Measurements from ENCODE around the gene OBP2A.
"Not testable (repeated sequence)": the region's sequence is repeated elsewhere in the genome, so short reads cannot be mapped to it uniquely, and the experiment has no call there.

OBP2A gene

DNA sequence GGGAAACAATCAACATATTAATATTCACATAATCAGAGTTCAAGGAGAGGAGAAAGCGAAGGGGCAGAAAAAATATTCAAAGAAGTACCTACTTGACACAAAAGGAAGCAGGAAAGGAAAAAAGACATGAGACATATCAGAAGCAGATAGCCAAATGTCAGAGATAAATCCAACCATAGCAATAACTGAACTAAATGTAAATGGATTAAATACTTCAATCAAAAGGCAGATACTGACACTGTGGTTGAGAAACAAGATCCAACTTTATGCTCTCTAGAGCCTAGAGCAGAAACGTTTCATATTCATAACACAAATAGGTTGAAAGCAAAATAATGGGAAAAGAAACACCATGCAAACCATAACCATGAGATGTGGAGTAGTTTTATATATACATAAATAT is 36.5 kb upstream of the OBP2A start:
- no peak overlapping the region for H3K27ac ChIP-seq
- no peak for DNase-seq (ENCODE audit: low read depth, low spot score)

- DNase-seq (ENCODE audit: low read depth, low spot score), result no peak
- no peak overlapping the region for H3K27ac ChIP-seq
Measured at GRCh38 chr9:135512241-135512603, 33.7 kb upstream of the OBP2A start.

DNA sequence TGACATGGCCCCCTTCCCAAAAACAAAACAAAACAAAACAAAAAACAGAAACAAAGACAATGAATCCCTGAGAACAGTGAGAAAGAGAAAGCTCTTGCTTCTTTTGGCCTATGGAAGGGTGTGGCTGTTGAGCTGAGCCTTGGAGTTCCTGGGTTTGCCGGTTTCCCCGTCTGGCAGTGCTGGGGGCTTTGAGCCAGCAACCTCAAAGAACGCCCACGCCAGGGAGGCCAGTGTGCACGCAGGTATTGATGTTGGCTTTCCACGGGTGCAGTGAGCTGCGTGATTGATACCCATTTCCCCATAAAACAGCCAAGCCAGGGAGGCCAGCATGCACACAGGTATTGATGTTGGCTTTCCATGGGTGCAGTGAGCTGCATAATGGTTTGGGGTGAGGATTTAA is 33.0 kb upstream of the OBP2A start:
- no peak for DNase-seq (ENCODE audit: low read depth, low spot score)
- H3K27ac ChIP-seq, result no peak overlapping the region

- DNase-seq (ENCODE audit: low read depth, low spot score), result no peak
- H3K27ac ChIP-seq, result no peak overlapping the region
Measured at GRCh38 chr9:135513351-135513846, 32.5 kb upstream of the OBP2A start.

- not testable (repeated sequence) for H3K27ac ChIP-seq; DNase-seq (ENCODE audit: low read depth, low spot score)
Measured at GRCh38 chr9:135513906-135514305, 32.0 kb upstream of the OBP2A start.

DNA sequence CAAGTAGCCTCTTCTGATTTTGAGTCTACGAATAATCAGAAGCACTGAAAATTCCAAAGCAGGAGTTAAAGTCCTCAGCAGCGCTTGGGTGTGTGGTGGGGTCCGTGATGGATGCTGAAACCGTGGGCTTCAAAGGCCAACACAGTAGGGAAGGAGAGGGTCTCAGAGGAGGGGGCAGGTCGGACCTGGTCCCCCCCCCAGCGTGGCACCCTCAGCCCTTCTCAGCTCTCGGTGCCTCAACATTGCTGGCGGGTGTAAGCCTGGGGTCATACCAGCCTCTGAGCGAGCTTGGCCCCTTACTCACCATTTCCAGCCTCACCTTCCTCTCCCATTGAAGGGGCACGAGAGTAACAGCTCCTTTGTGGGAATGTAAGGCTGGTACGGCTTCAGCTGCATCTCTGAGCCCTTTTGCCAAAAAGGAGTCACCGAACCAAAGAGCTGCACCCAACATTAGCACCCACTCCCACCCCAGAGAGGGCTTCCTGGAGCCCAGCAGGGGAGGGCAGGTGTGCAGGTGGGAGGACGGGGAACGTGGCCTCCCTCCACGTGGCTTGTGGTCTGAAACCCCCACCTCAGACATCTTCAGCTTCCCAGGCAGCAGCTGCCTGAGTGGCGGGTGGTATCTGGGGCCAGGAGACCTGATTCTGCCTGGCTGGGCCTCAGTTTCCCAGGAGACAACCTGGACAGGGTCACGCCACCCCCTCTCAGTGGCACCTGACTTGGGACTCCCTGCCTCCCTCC is 31.4 kb upstream of the OBP2A start:
- DNase-seq (ENCODE audit: low read depth, low spot score), result no peak
- H3K27ac ChIP-seq, result no peak overlapping the region

GRCh38 chr9:135515083-135515951 is 30.6 kb upstream of the OBP2A start:
- no peak overlapping the region for H3K27ac ChIP-seq
- DNase-seq (ENCODE audit: low read depth, low spot score), result no peak

DNA sequence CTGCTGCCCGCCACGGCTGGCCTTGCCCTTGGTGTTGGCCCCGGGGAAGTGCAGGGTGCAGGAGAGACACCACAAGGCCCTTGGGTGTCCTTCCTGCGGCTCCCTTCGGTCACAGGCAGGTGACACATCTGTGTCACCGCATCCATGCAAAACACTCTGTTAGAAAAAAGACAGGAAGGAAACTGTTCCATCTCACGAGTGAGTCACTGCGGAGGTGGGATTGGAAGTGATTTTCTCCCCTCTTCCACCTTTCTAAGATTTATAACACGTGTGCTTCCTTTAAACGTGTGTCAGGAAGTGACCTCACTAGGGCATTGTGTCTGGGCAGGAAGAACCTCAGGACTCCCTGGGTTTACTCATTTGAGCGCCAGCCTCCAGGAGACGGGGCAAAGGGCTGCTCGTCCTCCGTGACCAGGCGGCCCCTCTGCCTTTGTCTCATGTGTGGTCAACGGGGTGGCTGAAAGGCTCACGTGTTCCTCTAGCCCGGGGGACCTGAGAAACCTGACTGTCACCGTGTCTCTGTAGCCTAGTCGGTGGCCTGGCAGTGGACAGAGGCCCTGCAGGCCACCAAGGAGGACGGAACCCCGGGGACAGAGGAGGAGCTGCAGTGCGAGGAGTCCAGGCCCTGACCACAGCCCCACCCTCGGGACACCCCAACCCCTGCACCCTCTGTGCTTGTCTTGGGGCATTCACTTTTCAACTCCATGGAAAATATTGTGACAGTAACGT is 29.6 kb upstream of the OBP2A start:
- DNase-seq (ENCODE audit: low read depth, low spot score), result no peak
- H3K27ac ChIP-seq, result no peak overlapping the region

DNA sequence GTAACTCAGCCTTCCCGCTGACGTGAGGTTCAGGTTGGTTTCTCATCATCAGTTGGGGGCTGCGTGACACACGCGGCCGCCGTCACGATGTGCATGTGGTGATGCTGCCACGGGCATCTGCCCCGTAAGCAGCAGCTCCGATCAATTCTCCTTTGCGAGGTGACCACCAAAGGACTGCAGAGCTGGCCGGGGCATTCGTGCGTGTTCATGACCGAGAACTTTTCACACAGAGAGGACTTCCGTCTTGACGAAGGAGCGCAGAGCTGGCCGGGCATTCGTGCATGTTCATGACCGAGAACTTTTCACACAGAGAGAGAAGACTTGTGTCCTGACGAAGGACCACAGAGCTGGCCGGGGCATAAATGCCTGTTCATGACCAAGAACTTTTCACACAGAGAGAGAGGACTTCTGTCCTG is 28.5 kb upstream of the OBP2A start:
- no peak for DNase-seq (ENCODE audit: low read depth, low spot score)
- H3K27ac ChIP-seq, result no peak overlapping the region

DNA sequence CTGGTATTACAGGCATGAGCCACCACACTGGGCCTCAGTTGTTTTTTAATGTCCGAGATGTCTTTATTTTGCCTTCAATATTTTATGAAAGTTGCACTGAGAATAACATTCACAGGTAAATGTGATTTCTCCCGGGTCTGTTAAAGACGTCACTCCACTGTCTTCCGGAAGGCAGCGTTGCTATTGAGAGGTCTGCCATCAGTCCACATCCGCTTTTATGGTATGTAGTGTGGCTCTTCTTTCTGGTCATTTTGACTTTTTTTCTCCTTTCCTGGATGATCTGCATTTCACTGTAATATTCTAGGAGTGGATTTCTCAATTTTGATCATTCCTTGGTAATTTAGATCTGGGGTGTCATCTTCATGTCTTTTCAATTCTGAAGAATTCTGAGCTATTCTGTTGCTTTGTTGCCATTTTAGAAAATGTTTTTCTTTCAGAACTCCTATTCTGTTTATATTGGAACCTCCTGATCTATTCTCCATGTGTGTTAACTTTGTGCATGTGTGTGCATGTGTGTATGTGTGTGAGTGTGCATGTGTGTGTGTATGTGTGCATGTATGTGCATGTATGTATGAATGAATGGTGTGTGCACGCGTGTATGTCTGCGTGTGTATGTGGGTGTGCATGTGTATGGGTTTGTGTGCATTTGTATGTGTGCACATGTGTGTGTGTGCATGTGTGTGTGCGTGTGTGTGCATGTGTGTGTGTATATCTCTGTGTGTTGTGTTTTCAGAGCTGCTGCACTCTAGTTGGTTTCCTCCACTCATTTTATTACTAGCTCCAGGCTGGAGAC is 26.6 kb upstream of the OBP2A start:
- DNase-seq (ENCODE audit: low read depth, low spot score), result no peak
- H3K27ac ChIP-seq, result no peak overlapping the region

DNA sequence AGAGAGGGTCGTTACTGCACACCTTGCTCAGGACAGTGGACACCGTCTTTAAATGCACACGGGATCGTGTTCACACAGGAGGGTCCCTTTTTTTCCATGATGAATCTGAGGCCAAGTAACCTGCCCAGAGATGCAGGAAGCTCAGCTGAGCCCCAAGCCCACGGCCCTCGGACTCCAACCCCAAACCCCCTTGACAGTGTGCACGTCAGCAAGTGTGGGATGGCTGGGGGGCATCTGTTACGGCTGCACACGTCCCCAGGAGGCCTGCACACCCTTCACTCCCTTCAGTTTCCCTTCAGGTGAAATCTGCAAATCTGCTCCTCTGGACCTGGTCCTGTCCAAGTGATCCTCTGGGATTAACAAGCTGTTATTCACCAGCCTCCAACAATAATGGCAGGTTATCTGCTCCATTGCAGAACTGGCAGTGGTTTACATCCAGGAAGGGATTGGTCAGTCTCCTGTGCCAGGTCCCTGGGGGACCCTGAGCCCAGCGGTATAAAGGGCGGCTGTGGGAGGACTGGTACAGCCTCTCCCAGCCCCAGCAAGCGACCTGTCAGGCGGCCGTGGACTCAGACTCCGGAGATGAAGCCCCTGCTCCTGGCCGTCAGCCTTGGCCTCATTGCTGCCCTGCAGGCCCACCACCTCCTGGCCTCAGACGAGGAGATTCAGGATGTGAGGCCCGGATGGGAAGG is 24.9 kb upstream of the OBP2A start, which contains the start of gene LCN1:
Gene LCN1 (plus strand): TSS at position 525 of the 692 bp plus-strand sequence. CDS start 58 bp downstream, at position 583.
- no peak within 1 kb of the TSS for H3K27ac ChIP-seq
- DNase-seq (ENCODE audit: low read depth, low spot score), result no peak

GRCh38 chr9:135521608-135522095 is 24.3 kb upstream of the OBP2A start:
- no peak for DNase-seq (ENCODE audit: low read depth, low spot score)
- H3K27ac ChIP-seq, result no peak overlapping the region

GRCh38 chr9:135522137-135522877 is 23.6 kb upstream of the OBP2A start:
- DNase-seq (ENCODE audit: low read depth, low spot score), result no peak
- H3K27ac ChIP-seq, result no peak overlapping the region

- no peak for DNase-seq (ENCODE audit: low read depth, low spot score)
- no peak overlapping the region for H3K27ac ChIP-seq
Measured at GRCh38 chr9:135522931-135523330, 23.0 kb upstream of the OBP2A start.

GRCh38 chr9:135523521-135524129 is 22.3 kb upstream of the OBP2A start:
- DNase-seq (ENCODE audit: low read depth, low spot score), result no peak
- no peak overlapping the region for H3K27ac ChIP-seq

- no peak for DNase-seq (ENCODE audit: low read depth, low spot score)
- no peak overlapping the region for H3K27ac ChIP-seq
Measured at GRCh38 chr9:135524130-135524861, 21.6 kb upstream of the OBP2A start.

Data from epithelial cell of prostate (primary cell).